M059J (cell line): ENCODE measurements around the gene DDX39B. TPM values are rescaled to one million over a fixed set of nuclear protein-coding genes. Genes with fewer than 3 reads are reported as not detected.
A peak's percentile ranks its signal among the peaks of the same experiment; 100 is the strongest.
"Not testable (repeated sequence)": the region's sequence is repeated elsewhere in the genome, so short reads cannot be mapped to it uniquely, and the experiment has no call there.

ENCODE experiments used
- DNase-seq: peaks from one replicate; pipeline ENCODE4 v3.0.0-alpha.2; 2012; ENCODE audit warnings: low read depth
- total RNA-seq: library from RNA; depleted of rRNA; stranded (reverse); fragments of >200 nt; shearing (Covaris generic); gene quantifications from 2 replicates; pipeline ENCODE4 v1.2.3, GENCODE V29; 2014; rRNA removed

DDX39B gene
- total RNA-seq: 351 and 506 TPM in 2 replicates

GRCh38 chr6:31541658-31542521, at the start of gene DDX39B:
TSS of gene DDX39B (minus strand) at chr6:31542003. CDS start at chr6:31540532, 1,471 bp downstream.
- DNase-seq: peak; percentile 98

DNA sequence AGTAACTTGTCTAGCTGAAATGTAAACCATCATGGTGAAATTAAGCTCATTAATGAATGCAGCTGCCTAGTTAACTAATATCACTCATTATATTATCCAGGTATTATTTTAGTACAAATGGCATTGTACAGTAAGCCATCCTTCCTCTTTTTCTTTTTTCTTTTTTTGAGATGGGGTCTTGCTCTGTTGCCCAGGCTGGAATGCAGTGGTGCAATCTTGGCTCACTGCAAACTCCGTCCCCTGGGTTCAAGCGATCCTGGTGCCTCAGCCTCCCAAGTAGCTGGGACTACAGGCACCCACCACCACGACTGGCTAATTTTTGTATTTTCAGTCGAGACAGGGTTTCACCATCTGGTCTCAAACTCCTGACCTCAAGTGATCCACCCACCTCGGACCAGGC, 48.9 kb upstream of the DDX39B start:
- DNase-seq: not testable (repeated sequence)

GRCh38 chr6:31588871-31589650, 47.3 kb upstream of the DDX39B start:
- peak; percentile 34 for DNase-seq

- no peak for DNase-seq
Measured at GRCh38 chr6:31587791-31588777, 46.3 kb upstream of the DDX39B start.

DNA sequence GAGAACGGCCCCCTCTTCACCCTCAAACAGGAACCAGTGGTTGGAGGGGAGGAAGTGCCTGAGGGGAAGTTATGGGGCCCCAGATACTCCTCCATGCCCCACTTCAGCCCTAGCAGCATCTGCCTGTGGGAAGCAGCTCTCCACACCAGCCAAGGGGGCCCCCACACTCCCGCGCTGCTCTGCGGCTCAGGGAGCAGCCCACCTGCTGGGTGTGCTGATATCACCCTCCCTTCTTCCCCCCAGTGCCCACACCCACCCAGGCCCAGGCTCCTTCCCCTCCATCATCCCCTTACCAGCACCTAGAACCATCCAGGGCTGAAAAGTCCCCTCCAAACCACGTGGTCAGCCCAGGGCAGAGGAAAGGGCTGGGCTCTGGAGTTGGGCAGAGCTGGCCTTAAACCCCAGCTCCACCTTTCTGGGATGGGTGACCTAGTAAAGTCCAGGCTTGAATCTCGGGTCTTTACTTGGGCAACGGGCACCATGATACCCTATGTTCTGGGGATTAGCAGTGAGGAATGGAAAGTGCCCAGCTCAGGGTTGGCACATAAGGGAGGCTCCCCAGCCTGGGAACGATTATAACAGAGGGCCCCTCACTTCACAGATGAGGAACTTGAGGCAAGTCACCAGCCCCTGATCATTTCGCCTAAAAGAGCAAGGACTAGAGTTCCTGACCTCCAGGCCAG, 44.9 kb upstream of the DDX39B start:
- DNase-seq: no peak

- DNase-seq: no peak
Measured at GRCh38 chr6:31586008-31586407, 44.2 kb upstream of the DDX39B start, which contains the start of gene LST1. TSS of gene LST1 (plus strand) at chr6:31586277. CDS start at chr6:31587300, 1,023 bp downstream.

GRCh38 chr6:31585491-31585890, 43.7 kb upstream of the DDX39B start:
- peak; percentile 35 for DNase-seq

- DNase-seq: no peak
Measured at GRCh38 chr6:31582230-31582643, 40.4 kb upstream of the DDX39B start, which contains the start of gene LTB. TSS of gene LTB (minus strand) at chr6:31582424. CDS start at chr6:31582417, 7 bp downstream.

DNA sequence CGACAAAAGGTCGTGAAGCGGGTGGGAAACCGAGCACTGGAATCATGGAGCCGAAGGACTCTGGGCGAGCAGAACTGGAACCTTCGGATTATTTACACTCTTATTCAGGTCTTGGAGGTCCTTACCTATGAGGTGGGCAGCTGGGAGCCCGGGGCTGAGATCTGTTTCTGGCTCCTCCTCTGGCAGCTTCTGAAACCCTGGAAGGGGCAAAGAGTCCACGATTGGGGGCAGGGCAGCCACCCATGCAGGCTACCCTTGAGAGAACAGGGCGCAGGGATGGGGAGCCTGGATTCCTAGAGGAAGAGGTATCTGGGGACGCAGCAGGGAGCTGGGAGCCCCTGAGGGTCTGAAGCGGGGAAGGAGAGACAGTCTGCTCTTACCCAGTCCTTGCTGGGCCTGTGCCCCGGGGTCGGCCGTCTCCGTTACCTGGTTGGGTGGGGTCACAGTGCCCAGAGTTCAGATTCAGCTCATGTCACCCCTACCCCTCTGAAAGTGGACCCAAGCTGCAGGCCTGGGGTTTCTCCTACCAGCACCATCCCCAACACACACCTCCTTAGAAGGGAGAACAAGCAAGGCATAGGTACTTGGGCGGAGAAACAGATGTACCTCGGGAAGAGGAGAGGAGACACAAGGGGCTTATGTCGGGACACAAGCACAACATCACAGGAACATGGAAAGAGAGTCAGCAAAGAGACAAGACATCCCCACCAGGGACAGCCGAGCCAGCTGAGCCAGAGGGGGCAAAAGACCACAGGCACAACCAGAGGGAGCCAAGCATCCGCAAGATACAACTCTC, 39.8 kb upstream of the DDX39B start:
- DNase-seq: no peak

- DNase-seq: peak; percentile 77
Measured at GRCh38 chr6:31580807-31581433, 39.1 kb upstream of the DDX39B start.

GRCh38 chr6:31580438-31580740, 38.6 kb upstream of the DDX39B start:
- no peak for DNase-seq

GRCh38 chr6:31579546-31580437, 38.0 kb upstream of the DDX39B start:
- no peak for DNase-seq

DNA sequence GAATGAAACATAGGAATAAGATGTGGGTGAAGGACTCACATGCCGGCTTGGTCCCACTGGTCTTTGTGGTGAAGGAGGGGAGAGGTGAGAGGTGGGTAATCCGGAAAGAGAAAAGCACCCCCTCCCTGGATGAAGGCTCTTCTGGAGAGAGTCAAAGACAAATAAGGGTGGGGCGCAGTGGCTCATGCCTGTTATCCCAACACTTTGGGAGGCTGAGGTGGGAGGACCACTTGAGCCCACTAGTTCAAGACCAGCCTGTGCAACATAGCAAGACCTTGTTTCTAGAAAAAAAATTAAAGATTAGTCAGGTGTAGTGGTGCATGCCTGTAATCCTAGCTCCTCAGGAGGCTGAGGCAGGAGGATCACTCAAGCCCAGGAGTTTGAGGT, 37.3 kb upstream of the DDX39B start:
- no peak for DNase-seq

- peak; percentile 50 for DNase-seq
Measured at GRCh38 chr6:31578184-31579118, 36.6 kb upstream of the DDX39B start.

DNA sequence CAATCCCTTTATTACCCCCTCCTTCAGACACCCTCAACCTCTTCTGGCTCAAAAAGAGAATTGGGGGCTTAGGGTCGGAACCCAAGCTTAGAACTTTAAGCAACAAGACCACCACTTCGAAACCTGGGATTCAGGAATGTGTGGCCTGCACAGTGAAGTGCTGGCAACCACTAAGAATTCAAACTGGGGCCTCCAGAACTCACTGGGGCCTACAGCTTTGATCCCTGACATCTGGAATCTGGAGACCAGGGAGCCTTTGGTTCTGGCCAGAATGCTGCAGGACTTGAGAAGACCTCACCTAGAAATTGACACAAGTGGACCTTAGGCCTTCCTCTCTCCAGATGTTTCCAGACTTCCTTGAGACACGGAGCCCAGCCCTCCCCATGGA, 35.8 kb upstream of the DDX39B start:
- DNase-seq: no peak

DNA sequence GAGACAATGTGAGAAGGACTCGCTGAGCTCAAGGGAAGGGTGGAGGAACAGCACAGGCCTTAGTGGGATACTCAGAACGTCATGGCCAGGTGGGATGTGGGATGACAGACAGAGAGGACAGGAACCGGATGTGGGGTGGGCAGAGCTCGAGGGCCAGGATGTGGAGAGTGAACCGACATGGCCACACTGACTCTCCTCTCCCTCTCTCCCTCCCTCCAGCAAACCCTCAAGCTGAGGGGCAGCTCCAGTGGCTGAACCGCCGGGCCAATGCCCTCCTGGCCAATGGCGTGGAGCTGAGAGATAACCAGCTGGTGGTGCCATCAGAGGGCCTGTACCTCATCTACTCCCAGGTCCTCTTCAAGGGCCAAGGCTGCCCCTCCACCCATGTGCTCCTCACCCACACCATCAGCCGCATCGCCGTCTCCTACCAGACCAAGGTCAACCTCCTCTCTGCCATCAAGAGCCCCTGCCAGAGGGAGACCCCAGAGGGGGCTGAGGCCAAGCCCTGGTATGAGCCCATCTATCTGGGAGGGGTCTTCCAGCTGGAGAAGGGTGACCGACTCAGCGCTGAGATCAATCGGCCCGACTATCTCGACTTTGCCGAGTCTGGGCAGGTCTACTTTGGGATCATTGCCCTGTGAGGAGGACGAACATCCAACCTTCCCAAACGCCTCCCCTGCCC, 35.2 kb upstream of the DDX39B start:
- DNase-seq: no peak
